ENCODE data around the gene UBXN2A.
"Not testable (repeated sequence)": the region's sequence is repeated elsewhere in the genome, so short reads cannot be mapped to it uniquely, and the experiment has no call there.

UBXN2A gene

GRCh38 chr2:24015562-24016375 lies 75.5 kb downstream of the UBXN2A start:
- no peak for DNase-seq

GRCh38 chr2:24016376-24016761 lies 76.1 kb downstream of the UBXN2A start:
- no peak for DNase-seq

- DNase-seq, result no peak
These were observed 76.8 kb downstream of the UBXN2A start for GRCh38 chr2:24016853-24017703.

GRCh38 chr2:24017711-24018110 lies 77.4 kb downstream of the UBXN2A start:
- no peak for DNase-seq

- DNase-seq, result no peak
These were observed 78.0 kb downstream of the UBXN2A start for GRCh38 chr2:24018241-24018640.

GRCh38 chr2:24019729-24020128 lies 79.5 kb downstream of the UBXN2A start:
- no peak for DNase-seq

- DNase-seq, result no peak
These were observed 80.0 kb downstream of the UBXN2A start for GRCh38 chr2:24020244-24020643.

- peak in 1 of 2 donors; percentile 3 for DNase-seq
These were observed 81.1 kb downstream of the UBXN2A start for GRCh38 chr2:24021122-24021998.

GRCh38 chr2:24022324-24022974 lies 82.2 kb downstream of the UBXN2A start:
- no peak for DNase-seq

- no peak for DNase-seq
These were observed 82.8 kb downstream of the UBXN2A start for GRCh38 chr2:24022975-24023575.

GRCh38 chr2:24024018-24024417 lies 83.8 kb downstream of the UBXN2A start:
- no peak for DNase-seq

- DNase-seq, result no peak
These were observed 84.9 kb downstream of the UBXN2A start for GRCh38 chr2:24024996-24025663.

GRCh38 chr2:24026233-24026632 lies 86.0 kb downstream of the UBXN2A start:
- no peak for DNase-seq

GRCh38 chr2:24038786-24039499 lies 98.7 kb downstream of the UBXN2A start:
- DNase-seq, result no peak

GRCh38 chr2:24040511-24040910 lies 100.2 kb downstream of the UBXN2A start:
- DNase-seq, result no peak

GRCh38 chr2:24043133-24043532 lies 102.9 kb downstream of the UBXN2A start:
- not testable (repeated sequence) for DNase-seq

GRCh38 chr2:24045511-24046508 lies 105.5 kb downstream of the UBXN2A start:
- DNase-seq, result no peak

- DNase-seq, result no peak
These were observed 106.3 kb downstream of the UBXN2A start for GRCh38 chr2:24046599-24046929.

- DNase-seq, result peak; percentile 95 to 98
These were observed 106.9 kb downstream of the UBXN2A start, which contains the start of gene WDCP for GRCh38 chr2:24046930-24047702. Gene WDCP (minus strand): TSS chr2:24047391. CDS start chr2:24039494, 7,897 bp downstream.

Measured in inflammatory macrophage treated with lipopolysaccharide for 1 hour (primary cell).